BLaER1 (cell line): ENCODE data around the gene HP1BP3.

Experiments
- H3K27ac ChIP-seq: shearing (Covaris generic); formaldehyde crosslinking; 2 replicates; pipeline ENCODE4 v1.8.1; 2022
- H3K27me3 ChIP-seq: shearing (Covaris generic); formaldehyde crosslinking; 2 replicates; pipeline ENCODE4 v1.8.1; 2022
- H3K36me3 ChIP-seq: shearing (Covaris generic); formaldehyde crosslinking; 2 replicates; pipeline ENCODE4 v1.8.1; 2022
- H3K4me1 ChIP-seq: shearing (Covaris generic); formaldehyde crosslinking; 2 replicates; pipeline ENCODE4 v1.8.1; 2022
- H3K4me2 ChIP-seq: shearing (Covaris generic); formaldehyde crosslinking; 2 replicates; pipeline ENCODE4 v1.8.1; 2022
- H3K4me3 ChIP-seq: shearing (Covaris generic); formaldehyde crosslinking; 2 replicates; pipeline ENCODE4 v1.8.1; 2022
- H3K9ac ChIP-seq: shearing (Covaris generic); formaldehyde crosslinking; 2 replicates; pipeline ENCODE4 v1.8.1; 2022
- H3K9me3 ChIP-seq: shearing (Covaris generic); formaldehyde crosslinking; 2 replicates; pipeline ENCODE4 v1.8.1; 2022
- H4K20me1 ChIP-seq: shearing (Covaris generic); formaldehyde crosslinking; 2 replicates; pipeline ENCODE4 v1.8.1; 2022
- Cebpa-rat ChIP-seq: shearing (Covaris generic); IDR thresholded peaks from 2 replicates; pipeline ENCODE4 v1.8.1; 2022

HP1BP3 gene

GRCh38 chr1:20787029-20787839 lies at the start of gene HP1BP3:
HP1BP3 (minus strand) TSS chr1:20787307; CDS start chr1:20780440, 6,867 bp downstream.
- Histone ChIP-seq H3K4me2 (peak within 1 kb of the TSS; percentile 92), H3K9me3 (no peaks in the 10 kb centered on the region), H3K4me1 (peaks cover 35% of the 10 kb centered on the region), H3K27ac (peak within 1 kb of the TSS; percentile 96), H3K9ac (peak within 1 kb of the TSS; percentile 97), H3K27me3 (no peaks in the 10 kb centered on the region), H4K20me1 (peaks cover 43% of the 10 kb centered on the region), H3K4me3 (peak within 1 kb of the TSS; percentile 89), H3K36me3 (peaks cover 8% of the 10 kb centered on the region; the same call in 1 of the 2 replicates)
- TF ChIP-seq Cebpa-rat = no peak

DNA sequence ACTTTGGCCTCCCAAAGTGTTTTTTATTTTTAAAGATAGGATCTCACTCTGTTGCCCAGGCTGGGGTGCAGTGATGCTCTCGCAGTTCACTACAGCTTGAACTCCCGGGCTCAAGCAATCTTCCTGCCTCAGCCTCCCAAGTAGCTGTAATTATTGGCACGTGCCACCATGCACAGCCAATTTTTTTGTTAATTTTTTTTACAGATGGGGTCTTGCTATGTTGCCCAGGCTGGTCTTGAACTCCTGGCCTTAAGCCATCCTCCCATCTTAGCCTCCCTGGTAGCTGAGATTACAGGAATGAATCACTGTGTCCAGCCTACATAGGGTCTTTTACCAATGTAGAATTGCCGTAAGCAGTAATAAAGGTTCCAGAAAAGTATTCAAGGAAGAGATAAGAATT lies 49.1 kb upstream of the HP1BP3 start:
- H3K4me2 ChIP-seq = no peak overlapping the region
- no peak for TF ChIP-seq Cebpa-rat
- H3K27me3 ChIP-seq = no peaks in the 10 kb centered on the region
- H3K4me1 ChIP-seq = no peaks in the 10 kb centered on the region
- H3K27ac ChIP-seq = no peak overlapping the region
- peaks cover 62% of the 10 kb centered on the region for H3K36me3 ChIP-seq
- H3K9me3 ChIP-seq = peaks cover 9% of the 10 kb centered on the region
- no peaks in the 10 kb centered on the region for H4K20me1 ChIP-seq
- no peak overlapping the region for H3K9ac ChIP-seq
- no peak overlapping the region for H3K4me3 ChIP-seq

- Histone ChIP-seq H3K27me3 (no peaks in the 10 kb centered on the region), H3K9me3 (peaks cover 9% of the 10 kb centered on the region), H3K9ac (no peak overlapping the region), H3K4me3 (no peak overlapping the region), H3K36me3 (peaks cover 56% of the 10 kb centered on the region), H4K20me1 (no peaks in the 10 kb centered on the region), H3K27ac (no peak overlapping the region), H3K4me1 (no peaks in the 10 kb centered on the region), H3K4me2 (no peak overlapping the region)
- no peak for TF ChIP-seq Cebpa-rat
Measured at GRCh38 chr1:20834780-20835179, 47.7 kb upstream of the HP1BP3 start.

DNA sequence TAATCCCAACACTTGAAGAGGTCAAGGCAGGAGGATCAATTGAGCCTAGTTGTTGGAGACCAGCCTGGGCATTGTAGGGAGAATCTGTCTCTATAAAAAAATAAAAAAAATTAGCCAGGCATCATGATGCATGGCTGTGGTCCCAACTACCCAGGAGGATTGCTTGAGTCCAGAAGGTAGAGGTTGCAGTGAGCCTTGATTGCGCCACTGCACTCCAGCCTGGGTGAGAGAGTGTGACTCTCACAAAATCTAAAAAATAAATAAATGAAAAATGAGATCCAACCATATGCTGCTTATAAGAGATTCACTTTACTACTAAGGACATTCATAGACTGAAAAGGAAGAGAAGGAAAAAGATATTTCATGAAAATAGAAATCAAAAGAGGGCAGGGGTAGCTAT lies 47.1 kb upstream of the HP1BP3 start:
- H3K9me3 ChIP-seq = peaks cover 9% of the 10 kb centered on the region
- no peaks in the 10 kb centered on the region for H4K20me1 ChIP-seq
- TF ChIP-seq Cebpa-rat = no peak
- H3K36me3 ChIP-seq = peaks cover 54% of the 10 kb centered on the region
- no peaks in the 10 kb centered on the region for H3K4me1 ChIP-seq
- H3K9ac ChIP-seq = no peak overlapping the region
- no peak overlapping the region for H3K4me3 ChIP-seq
- no peaks in the 10 kb centered on the region for H3K27me3 ChIP-seq
- no peak overlapping the region for H3K27ac ChIP-seq
- H3K4me2 ChIP-seq = no peak overlapping the region

GRCh38 chr1:20830378-20830777 lies 43.3 kb upstream of the HP1BP3 start:
- TF ChIP-seq Cebpa-rat = no peak
- Histone ChIP-seq H3K36me3 (peaks cover 58% of the 10 kb centered on the region), H3K27ac (no peak overlapping the region), H3K9me3 (peaks cover 9% of the 10 kb centered on the region), H3K27me3 (no peaks in the 10 kb centered on the region), H3K4me3 (no peak overlapping the region), H4K20me1 (no peaks in the 10 kb centered on the region), H3K4me2 (no peak overlapping the region), H3K4me1 (no peaks in the 10 kb centered on the region), H3K9ac (no peak overlapping the region)

DNA sequence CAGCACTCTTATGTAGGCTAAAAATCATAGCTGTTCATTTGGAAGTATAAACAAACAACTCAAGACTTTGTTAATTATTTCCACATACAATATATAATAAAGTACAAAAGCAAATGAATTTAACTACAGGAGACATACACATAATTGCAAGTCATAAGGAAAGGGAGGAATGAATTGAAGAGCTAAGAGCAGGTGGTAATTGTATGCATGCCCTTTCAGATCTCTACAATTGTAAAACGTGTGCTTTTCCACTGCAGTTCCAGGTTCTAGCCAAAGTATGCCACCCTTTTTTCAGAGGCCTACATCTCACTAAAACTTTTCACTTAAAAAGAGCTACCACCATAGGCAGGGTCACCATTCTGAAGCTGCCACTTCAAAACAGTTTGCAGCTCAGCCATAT lies 42.8 kb upstream of the HP1BP3 start:
- no peak overlapping the region for H3K9ac ChIP-seq
- H3K9me3 ChIP-seq = peaks cover 9% of the 10 kb centered on the region
- H3K4me1 ChIP-seq = no peaks in the 10 kb centered on the region
- TF ChIP-seq Cebpa-rat = no peak
- H3K27ac ChIP-seq = no peak overlapping the region
- H3K27me3 ChIP-seq = no peaks in the 10 kb centered on the region
- no peaks in the 10 kb centered on the region for H4K20me1 ChIP-seq
- peaks cover 62% of the 10 kb centered on the region for H3K36me3 ChIP-seq
- no peak overlapping the region for H3K4me2 ChIP-seq
- H3K4me3 ChIP-seq = no peak overlapping the region

GRCh38 chr1:20829531-20829930 lies 42.4 kb upstream of the HP1BP3 start:
- Histone ChIP-seq H3K9ac (no peak overlapping the region), H3K4me1 (no peaks in the 10 kb centered on the region), H3K9me3 (peaks cover 7% of the 10 kb centered on the region), H4K20me1 (no peaks in the 10 kb centered on the region), H3K4me3 (no peak overlapping the region), H3K27me3 (no peaks in the 10 kb centered on the region), H3K4me2 (no peak overlapping the region), H3K36me3 (peaks cover 64% of the 10 kb centered on the region), H3K27ac (no peak overlapping the region)
- no peak for TF ChIP-seq Cebpa-rat

DNA sequence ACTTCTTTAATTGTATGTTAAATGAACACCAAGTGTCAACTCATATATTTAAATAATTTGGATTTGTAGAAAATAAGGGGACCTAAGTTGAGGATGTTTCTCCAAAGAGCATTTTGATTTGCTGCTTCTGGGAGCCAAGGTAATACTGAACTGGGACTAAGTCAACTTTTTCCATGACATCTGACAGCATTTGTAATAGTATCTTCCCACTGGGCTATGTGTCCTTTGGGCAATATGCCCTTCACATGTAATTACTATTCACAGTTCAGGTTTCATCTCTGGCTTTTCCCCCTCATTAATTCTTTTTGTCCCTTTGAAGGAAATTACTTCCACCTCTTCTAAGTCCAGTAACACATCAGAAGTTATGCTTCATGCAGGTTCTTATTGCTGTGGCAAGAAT lies 36.7 kb upstream of the HP1BP3 start:
- no peak overlapping the region for H3K9ac ChIP-seq
- no peak overlapping the region for H3K4me3 ChIP-seq
- no peak for TF ChIP-seq Cebpa-rat
- no peaks in the 10 kb centered on the region for H3K9me3 ChIP-seq
- no peaks in the 10 kb centered on the region for H4K20me1 ChIP-seq
- H3K27me3 ChIP-seq = no peaks in the 10 kb centered on the region
- H3K4me2 ChIP-seq = no peak overlapping the region
- H3K4me1 ChIP-seq = no peaks in the 10 kb centered on the region
- H3K27ac ChIP-seq = no peak overlapping the region
- peaks cover 86% of the 10 kb centered on the region for H3K36me3 ChIP-seq

GRCh38 chr1:20821466-20821865 lies 34.4 kb upstream of the HP1BP3 start:
- Histone ChIP-seq H3K4me1 (no peaks in the 10 kb centered on the region), H3K27ac (no peak overlapping the region), H3K4me2 (no peak overlapping the region), H3K9me3 (peaks cover 9% of the 10 kb centered on the region), H3K36me3 (peaks cover 81% of the 10 kb centered on the region), H3K27me3 (no peaks in the 10 kb centered on the region), H3K9ac (no peak overlapping the region), H4K20me1 (no peaks in the 10 kb centered on the region), H3K4me3 (no peak overlapping the region)
- no peak for TF ChIP-seq Cebpa-rat

DNA sequence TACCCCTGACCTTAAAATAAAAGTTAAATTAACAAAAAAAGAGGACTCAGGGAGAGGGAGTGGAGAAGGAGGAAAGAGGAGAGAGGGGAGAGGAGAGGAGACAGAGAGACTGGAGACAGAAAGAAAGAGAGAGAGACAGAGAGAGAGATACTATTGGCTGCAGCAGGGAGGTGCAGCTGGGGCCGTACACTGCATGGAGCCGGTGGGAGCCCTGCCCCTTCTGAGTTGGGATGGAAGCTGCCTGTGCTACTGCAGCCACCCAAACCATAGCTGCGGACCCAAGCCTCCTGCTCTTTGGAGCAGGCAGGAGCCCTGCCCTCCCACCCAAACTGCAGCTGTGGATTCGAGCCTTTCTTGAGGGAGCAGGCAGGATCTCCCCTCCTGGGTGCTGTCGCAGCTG lies 32.7 kb upstream of the HP1BP3 start:
- Histone ChIP-seq H3K4me3 (no peak overlapping the region), H3K9me3 (peaks cover 9% of the 10 kb centered on the region), H3K27ac (no peak overlapping the region), H3K36me3 (peaks cover 64% of the 10 kb centered on the region), H3K4me1 (no peaks in the 10 kb centered on the region), H3K4me2 (no peak overlapping the region), H3K9ac (no peak overlapping the region), H4K20me1 (no peaks in the 10 kb centered on the region), H3K27me3 (no peaks in the 10 kb centered on the region)
- no peak for TF ChIP-seq Cebpa-rat
